Measurements from ENCODE around the gene AKAP9.
A peak's percentile ranks its signal among the peaks of the same experiment; 100 is the strongest.
"Not testable (repeated sequence)": the region's sequence is repeated elsewhere in the genome, so short reads cannot be mapped to it uniquely, and the experiment has no call there.

Gene AKAP9

DNA sequence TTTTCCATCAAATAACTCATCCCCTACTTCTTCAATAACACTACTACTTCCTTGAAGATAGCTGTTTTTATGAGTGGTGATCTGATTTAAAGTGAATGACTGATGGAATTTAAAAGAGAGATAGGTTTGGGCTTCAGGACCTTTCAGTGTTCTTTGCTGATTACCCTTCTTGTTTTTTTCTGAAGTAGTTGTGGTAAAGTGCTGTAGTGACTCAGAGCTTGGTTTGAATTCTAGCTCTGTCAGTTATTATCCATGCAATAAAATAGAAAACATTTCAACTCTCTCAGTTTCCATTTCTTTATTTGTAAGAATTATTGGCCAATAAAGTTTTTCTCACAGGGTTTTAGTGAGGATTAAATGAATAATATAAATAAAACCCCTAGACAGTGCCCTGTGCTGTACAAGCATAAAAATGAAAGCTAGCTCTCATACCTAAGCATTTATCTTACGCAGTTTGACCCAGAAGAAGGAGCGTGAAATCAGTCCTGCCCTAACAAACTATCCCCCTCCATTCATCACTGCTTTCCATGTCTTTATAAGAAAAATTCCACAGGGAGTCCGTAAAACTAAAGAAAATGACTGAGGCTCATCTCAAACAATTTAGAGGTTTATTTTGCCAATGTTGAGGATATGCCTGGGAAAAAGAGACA, 25.1 kb upstream of the AKAP9 start:
- Histone ChIP-seq H3K27ac (ENCODE audit: low read length) (no peak overlapping the region), H3K36me3 (ENCODE audit: control insufficient read depth in 1 of 2, insufficient read depth in 2 of 2, low read length in 2 of 2) (no peaks in the 10 kb centered on the region), H3K9me3 (ENCODE audit: control insufficient read depth in 1 of 2, low read length in 2 of 2) (no peaks in the 10 kb centered on the region), H3K27me3 (ENCODE audit: low read depth, low read length) (no peaks in the 10 kb centered on the region), H3K4me3 (ENCODE audit: low read depth in 1 of 2, low read length in 2 of 2) (no peak overlapping the region), H3K4me1 (ENCODE audit: control insufficient read depth in 1 of 2, insufficient read depth in 2 of 2, low read length in 2 of 2) (no peaks in the 10 kb centered on the region)

GRCh38 chr7:91916051-91916440, 24.6 kb upstream of the AKAP9 start:
- Histone ChIP-seq H3K4me1 (ENCODE audit: control insufficient read depth in 1 of 2, insufficient read depth in 2 of 2, low read length in 2 of 2) (no peaks in the 10 kb centered on the region), H3K36me3 (ENCODE audit: control insufficient read depth in 1 of 2, insufficient read depth in 2 of 2, low read length in 2 of 2) (no peaks in the 10 kb centered on the region), H3K4me3 (ENCODE audit: low read depth in 1 of 2, low read length in 2 of 2) (no peak overlapping the region), H3K27ac (ENCODE audit: low read length) (no peak overlapping the region), H3K27me3 (ENCODE audit: low read depth, low read length) (no peaks in the 10 kb centered on the region), H3K9me3 (ENCODE audit: control insufficient read depth in 1 of 2, low read length in 2 of 2) (no peaks in the 10 kb centered on the region)

- Histone ChIP-seq H3K4me1 (ENCODE audit: control insufficient read depth in 1 of 2, insufficient read depth in 2 of 2, low read length in 2 of 2) (no peaks in the 10 kb centered on the region), H3K36me3 (ENCODE audit: control insufficient read depth in 1 of 2, insufficient read depth in 2 of 2, low read length in 2 of 2) (no peaks in the 10 kb centered on the region), H3K27me3 (ENCODE audit: low read depth, low read length) (no peaks in the 10 kb centered on the region)
Observed at GRCh38 chr7:91918356-91918755, 22.3 kb upstream of the AKAP9 start.

GRCh38 chr7:91922857-91923256, 17.8 kb upstream of the AKAP9 start:
- no peaks in the 10 kb centered on the region for H3K9me3 ChIP-seq (ENCODE audit: control insufficient read depth in 1 of 2, low read length in 2 of 2)
- H3K4me1 ChIP-seq (ENCODE audit: control insufficient read depth in 1 of 2, insufficient read depth in 2 of 2, low read length in 2 of 2), result no peaks in the 10 kb centered on the region
- H3K27me3 ChIP-seq (ENCODE audit: low read depth, low read length), result no peaks in the 10 kb centered on the region
- no peak overlapping the region for H3K27ac ChIP-seq (ENCODE audit: low read length)
- no peaks in the 10 kb centered on the region for H3K36me3 ChIP-seq (ENCODE audit: control insufficient read depth in 1 of 2, insufficient read depth in 2 of 2, low read length in 2 of 2)
- H3K4me3 ChIP-seq (ENCODE audit: low read depth in 1 of 2, low read length in 2 of 2), result no peak overlapping the region

More at GRCh38 chr7:91918356-91918755, 22.3 kb upstream of the AKAP9 start:
- Histone ChIP-seq H3K9me3 (ENCODE audit: control insufficient read depth in 1 of 2, low read length in 2 of 2) (no peaks in the 10 kb centered on the region), H3K4me3 (ENCODE audit: low read depth in 1 of 2, low read length in 2 of 2) (no peak overlapping the region), H3K27ac (ENCODE audit: low read length) (no peak overlapping the region)

GRCh38 chr7:91927912-91928311, 12.8 kb upstream of the AKAP9 start:
- Histone ChIP-seq H3K4me3 (ENCODE audit: low read depth in 1 of 2, low read length in 2 of 2) (no peak overlapping the region), H3K4me1 (ENCODE audit: control insufficient read depth in 1 of 2, insufficient read depth in 2 of 2, low read length in 2 of 2) (no peaks in the 10 kb centered on the region), H3K9me3 (ENCODE audit: control insufficient read depth in 1 of 2, low read length in 2 of 2) (no peaks in the 10 kb centered on the region), H3K27ac (ENCODE audit: low read length) (no peak overlapping the region), H3K27me3 (ENCODE audit: low read depth, low read length) (no peaks in the 10 kb centered on the region), H3K36me3 (ENCODE audit: control insufficient read depth in 1 of 2, insufficient read depth in 2 of 2, low read length in 2 of 2) (no peaks in the 10 kb centered on the region)

DNA sequence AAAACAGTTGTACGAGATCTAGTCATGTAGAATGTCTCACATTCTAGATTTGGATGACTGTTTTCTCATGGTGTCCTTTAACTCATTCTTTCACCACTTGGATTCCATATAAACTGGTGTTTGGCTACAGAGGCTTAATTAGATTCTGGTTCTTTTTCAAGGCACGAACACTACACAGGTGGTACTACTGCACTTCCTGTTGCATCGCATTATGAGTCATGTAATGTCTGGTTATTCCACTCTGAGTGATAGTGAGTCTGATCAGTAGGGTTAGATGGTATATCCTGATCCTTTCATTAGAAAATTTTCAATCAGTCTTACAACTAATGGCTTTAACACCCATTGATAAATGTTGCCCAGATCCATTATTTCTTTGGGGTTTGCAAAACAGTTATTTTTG, 11.2 kb upstream of the AKAP9 start:
- Histone ChIP-seq H3K4me1 (ENCODE audit: control insufficient read depth in 1 of 2, insufficient read depth in 2 of 2, low read length in 2 of 2) (no peaks in the 10 kb centered on the region), H3K36me3 (ENCODE audit: control insufficient read depth in 1 of 2, insufficient read depth in 2 of 2, low read length in 2 of 2) (no peaks in the 10 kb centered on the region), H3K4me3 (ENCODE audit: low read depth in 1 of 2, low read length in 2 of 2) (no peak overlapping the region), H3K27me3 (ENCODE audit: low read depth, low read length) (no peaks in the 10 kb centered on the region), H3K9me3 (ENCODE audit: control insufficient read depth in 1 of 2, low read length in 2 of 2) (no peaks in the 10 kb centered on the region), H3K27ac (ENCODE audit: low read length) (no peak overlapping the region)

DNA sequence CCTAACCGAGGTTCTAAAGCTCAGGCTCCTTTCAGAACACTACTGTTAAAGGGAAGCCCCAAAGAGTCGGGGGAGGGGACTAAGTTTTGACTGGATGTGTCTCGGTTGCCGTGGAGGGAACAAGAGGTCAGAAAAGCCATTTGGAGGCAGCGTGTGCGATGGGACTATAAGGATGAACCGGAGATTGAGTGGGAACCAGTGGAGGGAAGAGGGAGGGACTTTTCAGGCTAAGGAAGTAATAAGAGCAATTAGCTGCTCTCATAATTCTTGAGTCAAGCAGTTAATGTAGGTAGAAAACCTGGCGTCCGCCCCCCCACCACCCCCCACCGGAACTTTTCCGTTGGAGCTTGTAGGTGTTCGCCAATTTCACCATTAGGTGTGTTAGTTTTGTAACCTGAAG, 491 bp upstream of the AKAP9 start:
- no peaks in the 10 kb centered on the region for H3K27me3 ChIP-seq (ENCODE audit: low read depth, low read length)
- H3K36me3 ChIP-seq (ENCODE audit: control insufficient read depth in 1 of 2, insufficient read depth in 2 of 2, low read length in 2 of 2), result peaks cover 0 to 3% of the 10 kb centered on the region in 2 donors
- no peaks in the 10 kb centered on the region for H3K9me3 ChIP-seq (ENCODE audit: control insufficient read depth in 1 of 2, low read length in 2 of 2)
- peaks cover 0 to 13% of the 10 kb centered on the region in 2 donors for H3K4me1 ChIP-seq (ENCODE audit: control insufficient read depth in 1 of 2, insufficient read depth in 2 of 2, low read length in 2 of 2)
- H3K27ac ChIP-seq (ENCODE audit: low read length), result peak overlapping the region; percentile 91
- H3K4me3 ChIP-seq (ENCODE audit: low read depth in 1 of 2, low read length in 2 of 2), result peak overlapping the region; percentile 87 to 94

DNA sequence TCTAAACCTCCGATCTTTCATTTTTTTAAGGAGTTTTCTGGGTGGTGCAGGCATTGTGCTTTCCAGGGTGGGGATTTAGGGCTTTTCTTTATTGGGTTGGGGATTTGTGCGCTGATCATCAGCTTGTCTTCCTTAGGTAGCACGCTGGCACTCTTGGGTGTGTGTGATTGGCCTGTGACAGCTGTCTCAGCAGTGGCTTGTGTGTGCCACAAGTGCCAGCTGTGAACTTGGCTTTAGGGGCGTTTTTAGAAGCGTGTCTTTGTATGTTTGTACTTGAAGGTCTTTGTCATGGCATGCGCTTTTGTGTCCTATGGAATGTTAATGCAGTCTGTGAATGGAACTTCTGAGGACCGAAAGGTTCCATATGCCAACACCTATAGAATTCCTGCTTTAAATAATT, 788 bp downstream of the AKAP9 start:
- H3K4me3 ChIP-seq (ENCODE audit: low read depth in 1 of 2, low read length in 2 of 2), result peak overlapping the region; percentile 87 to 94
- peaks cover 0 to 3% of the 10 kb centered on the region in 2 donors for H3K36me3 ChIP-seq (ENCODE audit: control insufficient read depth in 1 of 2, insufficient read depth in 2 of 2, low read length in 2 of 2)
- H3K4me1 ChIP-seq (ENCODE audit: control insufficient read depth in 1 of 2, insufficient read depth in 2 of 2, low read length in 2 of 2), result peaks cover 0 to 23% of the 10 kb centered on the region in 2 donors
- no peaks in the 10 kb centered on the region for H3K9me3 ChIP-seq (ENCODE audit: control insufficient read depth in 1 of 2, low read length in 2 of 2)
- H3K27ac ChIP-seq (ENCODE audit: low read length), result peak overlapping the region; percentile 91
- H3K27me3 ChIP-seq (ENCODE audit: low read depth, low read length), result no peaks in the 10 kb centered on the region

DNA sequence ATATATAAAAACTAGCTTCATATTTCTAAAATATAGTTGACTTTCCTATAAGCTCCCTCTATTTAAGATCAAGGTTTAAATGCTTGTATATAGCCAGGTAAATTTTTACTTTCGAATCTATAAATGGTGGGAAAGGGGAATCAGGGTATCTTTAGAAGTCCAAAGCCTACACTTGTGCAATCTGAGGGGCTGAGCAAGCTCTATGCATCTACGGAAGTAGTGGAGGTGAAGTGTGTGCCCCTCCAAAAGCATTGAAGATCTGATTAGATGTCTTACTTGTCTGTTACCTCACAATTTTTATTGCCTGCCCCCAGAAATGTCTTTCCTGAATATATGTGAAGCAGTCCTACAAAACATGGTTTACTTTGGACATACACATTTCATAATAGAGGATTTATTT, 1.6 kb downstream of the AKAP9 start:
- Histone ChIP-seq H3K4me1 (ENCODE audit: control insufficient read depth in 1 of 2, insufficient read depth in 2 of 2, low read length in 2 of 2) (peaks cover 0 to 24% of the 10 kb centered on the region in 2 donors), H3K4me3 (ENCODE audit: low read depth in 1 of 2, low read length in 2 of 2) (peak overlapping the region; percentile 87 to 94), H3K27ac (ENCODE audit: low read length) (no peak overlapping the region), H3K27me3 (ENCODE audit: low read depth, low read length) (no peaks in the 10 kb centered on the region), H3K9me3 (ENCODE audit: control insufficient read depth in 1 of 2, low read length in 2 of 2) (no peaks in the 10 kb centered on the region), H3K36me3 (ENCODE audit: control insufficient read depth in 1 of 2, insufficient read depth in 2 of 2, low read length in 2 of 2) (peaks cover 0 to 3% of the 10 kb centered on the region in 2 donors)

DNA sequence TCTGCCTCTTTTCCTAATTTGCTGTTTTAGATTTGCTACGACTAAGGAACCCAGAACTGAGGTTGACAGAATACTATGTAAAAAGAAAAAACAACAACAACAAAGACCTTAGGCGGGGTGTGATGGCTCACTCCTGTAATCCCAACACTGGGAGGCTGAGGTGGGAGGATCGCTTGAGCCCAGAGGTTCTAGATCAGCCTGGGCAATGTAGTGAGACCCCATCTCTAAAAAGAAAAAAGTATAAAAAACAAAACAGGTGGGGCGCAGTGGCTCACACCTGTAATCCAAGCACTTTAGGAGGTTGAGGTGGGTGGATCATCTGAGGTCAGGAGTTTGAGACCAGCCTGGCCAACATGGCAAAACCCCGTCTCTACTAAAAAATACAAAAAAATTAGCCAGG, 4.3 kb downstream of the AKAP9 start:
- not testable (repeated sequence) for H3K27ac ChIP-seq (ENCODE audit: low read length)

DNA sequence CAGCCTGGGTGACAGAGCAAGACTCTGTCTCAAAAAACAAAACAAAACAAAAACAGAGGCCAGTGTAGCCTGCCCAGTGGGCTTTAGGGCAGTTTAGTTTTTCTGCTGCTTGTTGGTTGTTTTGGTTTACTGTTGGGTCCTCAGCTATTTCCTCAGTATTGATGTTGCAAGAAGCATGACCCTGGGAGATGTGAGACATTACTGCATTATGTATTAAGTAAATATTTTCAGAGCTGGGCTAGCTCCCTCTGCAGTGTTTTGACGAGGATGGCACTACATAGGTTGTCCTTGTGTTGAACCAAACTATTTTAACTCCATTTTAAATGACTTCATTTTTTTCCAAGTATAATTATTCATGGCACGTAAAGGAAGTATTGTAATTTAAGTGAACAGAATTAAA, 4.8 kb downstream of the AKAP9 start:
- H3K27me3 ChIP-seq (ENCODE audit: low read depth, low read length), result no peaks in the 10 kb centered on the region
- no peak overlapping the region for H3K4me3 ChIP-seq (ENCODE audit: low read depth in 1 of 2, low read length in 2 of 2)
- peaks cover 0 to 24% of the 10 kb centered on the region in 2 donors for H3K4me1 ChIP-seq (ENCODE audit: control insufficient read depth in 1 of 2, insufficient read depth in 2 of 2, low read length in 2 of 2)
- H3K27ac ChIP-seq (ENCODE audit: low read length), result no peak overlapping the region
- peaks cover 0 to 3% of the 10 kb centered on the region in 2 donors for H3K36me3 ChIP-seq (ENCODE audit: control insufficient read depth in 1 of 2, insufficient read depth in 2 of 2, low read length in 2 of 2)
- no peaks in the 10 kb centered on the region for H3K9me3 ChIP-seq (ENCODE audit: control insufficient read depth in 1 of 2, low read length in 2 of 2)

More for the DNA sequence above, 4.3 kb downstream of the AKAP9 start:
- H3K4me1 ChIP-seq (ENCODE audit: control insufficient read depth in 1 of 2, insufficient read depth in 2 of 2, low read length in 2 of 2), result peaks cover 0 to 24% of the 10 kb centered on the region in 2 donors
- H3K27me3 ChIP-seq (ENCODE audit: low read depth, low read length); H3K4me3 ChIP-seq (ENCODE audit: low read depth in 1 of 2, low read length in 2 of 2); H3K36me3 ChIP-seq (ENCODE audit: control insufficient read depth in 1 of 2, insufficient read depth in 2 of 2, low read length in 2 of 2); H3K9me3 ChIP-seq (ENCODE audit: control insufficient read depth in 1 of 2, low read length in 2 of 2): not testable (repeated sequence)

DNA sequence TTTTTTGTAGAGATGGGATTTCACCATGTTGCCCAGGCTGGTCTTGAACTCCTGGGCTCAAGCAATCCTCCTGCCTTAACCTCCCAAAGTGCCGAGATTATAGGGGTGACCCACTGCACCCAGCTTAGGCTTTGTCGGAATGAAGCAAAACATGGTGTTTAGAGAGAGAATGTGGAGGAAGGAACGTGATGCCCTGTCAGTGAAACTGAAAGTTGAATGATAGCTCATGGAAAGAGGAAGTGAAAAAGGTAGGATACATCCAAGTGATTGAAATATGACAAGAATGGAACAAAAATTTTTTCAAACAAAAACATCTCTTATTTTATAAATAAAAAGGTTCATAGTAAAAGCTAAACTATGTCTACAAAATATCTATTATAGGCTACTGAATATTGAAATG, 5.9 kb downstream of the AKAP9 start:
- Histone ChIP-seq H3K27ac (ENCODE audit: low read length) (no peak overlapping the region), H3K36me3 (ENCODE audit: control insufficient read depth in 1 of 2, insufficient read depth in 2 of 2, low read length in 2 of 2) (no peaks in the 10 kb centered on the region), H3K4me3 (ENCODE audit: low read depth in 1 of 2, low read length in 2 of 2) (no peak overlapping the region), H3K9me3 (ENCODE audit: control insufficient read depth in 1 of 2, low read length in 2 of 2) (no peaks in the 10 kb centered on the region), H3K27me3 (ENCODE audit: low read depth, low read length) (no peaks in the 10 kb centered on the region), H3K4me1 (ENCODE audit: control insufficient read depth in 1 of 2, insufficient read depth in 2 of 2, low read length in 2 of 2) (peaks cover 0 to 24% of the 10 kb centered on the region in 2 donors)
